Stimulated activated CD8-positive, alpha-beta memory T cell treated with anti-CD3 and anti-CD28 coated beads, Interleukin-12 subunit alpha, Interleukin-12 subunit beta, amount 100 ng/mL, for 4 hours (primary cell): ENCODE results near the gene SPPL2B.
"Not testable (repeated sequence)": the region's sequence is repeated elsewhere in the genome, so short reads cannot be mapped to it uniquely, and the experiment has no call there.

Experiments used
- DNase-seq: peaks from one replicate; pipeline ENCODE4 v3.0.0-alpha.2; 2020; ENCODE audit warnings: low read depth

SPPL2B gene

DNA sequence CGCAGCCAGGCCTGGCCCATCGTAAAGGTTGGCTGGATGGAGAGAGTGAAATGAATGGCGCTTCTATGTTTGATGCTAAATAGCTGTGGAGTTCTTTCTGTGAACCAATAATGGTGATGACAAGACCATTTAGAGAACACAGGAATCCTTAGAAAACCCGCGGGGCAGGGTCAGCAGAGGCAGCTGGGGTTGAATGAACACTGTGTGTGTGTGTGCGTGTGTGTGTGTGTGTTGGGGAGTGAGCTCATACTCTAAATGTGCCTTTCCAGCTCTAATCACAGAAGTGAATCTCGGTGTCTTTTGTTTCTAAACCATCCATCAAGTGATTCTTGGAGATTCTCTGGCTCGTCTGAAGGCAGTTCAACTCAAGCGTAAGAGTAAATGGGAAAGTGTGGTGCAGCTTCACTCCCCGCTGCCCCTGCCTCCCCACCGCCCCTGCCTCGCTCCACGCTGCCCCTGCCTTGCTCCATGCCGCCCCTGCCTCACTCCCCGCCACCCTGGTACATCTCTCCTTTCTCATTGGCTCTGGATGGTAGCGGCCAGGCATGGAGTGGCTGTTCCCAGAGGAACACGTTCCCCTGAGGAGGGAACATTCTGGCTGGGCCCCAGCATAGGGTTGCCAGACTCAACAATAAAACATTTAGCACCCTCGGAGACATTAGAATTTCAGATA lies 52.8 kb downstream of the SPPL2B start:
- DNase-seq: no peak

DNA sequence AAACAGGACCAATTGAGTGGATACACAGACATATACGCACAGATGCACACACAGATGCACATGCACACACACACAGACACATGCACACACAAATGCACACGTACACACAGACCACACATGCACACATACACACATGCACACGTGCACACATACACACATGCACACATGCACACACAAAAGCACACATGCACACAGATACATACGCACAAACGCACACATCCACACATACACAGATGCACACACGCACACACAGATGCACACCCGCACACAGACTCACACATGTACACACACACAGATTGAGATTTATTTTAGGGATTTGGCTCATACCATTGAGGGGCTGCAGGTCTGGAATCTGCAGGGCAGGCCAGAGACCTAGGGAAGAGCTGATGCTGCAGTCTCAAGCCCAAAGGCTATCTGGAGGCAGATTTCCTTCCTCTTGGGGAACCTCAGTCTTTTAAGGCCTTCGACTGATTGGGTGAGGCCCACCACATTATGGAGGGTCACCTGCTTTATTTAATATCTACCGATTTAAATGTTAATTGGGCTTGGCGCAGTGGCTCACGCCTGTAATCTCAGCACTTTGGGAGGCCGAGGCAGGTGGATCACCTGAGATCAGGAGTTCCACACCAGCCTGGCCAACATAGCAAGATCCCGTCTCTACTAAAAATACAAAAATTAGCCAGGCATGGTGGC lies 54.2 kb downstream of the SPPL2B start:
- no peak for DNase-seq

DNA sequence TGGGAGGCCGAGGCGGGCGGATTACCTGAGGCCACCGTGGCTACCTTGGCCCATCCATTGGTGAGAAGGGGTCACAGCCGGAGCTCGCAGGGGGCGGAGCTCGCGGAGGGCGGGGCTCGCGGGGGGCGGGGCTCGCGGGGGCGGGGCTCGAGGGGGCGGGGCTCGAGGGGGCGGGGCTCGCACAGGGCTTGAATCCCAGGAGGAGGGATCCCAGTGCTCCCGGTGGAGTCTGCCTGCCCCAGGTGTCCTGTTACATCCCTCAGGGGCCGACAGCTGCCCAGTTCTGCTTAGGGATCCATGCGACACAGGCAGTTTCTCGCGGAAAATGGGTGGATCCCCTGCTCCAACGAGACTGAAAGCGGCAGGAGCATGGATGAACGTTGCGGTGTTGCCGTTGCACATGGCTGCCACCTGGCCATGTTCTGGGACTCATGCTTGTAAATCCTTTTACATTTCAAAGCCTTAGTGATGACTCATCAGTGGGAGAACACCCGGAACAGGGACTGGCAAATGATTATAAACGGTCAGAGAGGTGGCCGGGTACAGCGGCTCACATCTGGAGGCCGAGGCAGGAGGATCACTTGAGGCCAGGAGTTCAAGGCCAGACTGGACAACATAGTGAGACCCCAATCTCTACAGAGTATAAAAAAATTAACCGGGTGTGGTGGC lies 56.7 kb downstream of the SPPL2B start:
- no peak for DNase-seq

DNA sequence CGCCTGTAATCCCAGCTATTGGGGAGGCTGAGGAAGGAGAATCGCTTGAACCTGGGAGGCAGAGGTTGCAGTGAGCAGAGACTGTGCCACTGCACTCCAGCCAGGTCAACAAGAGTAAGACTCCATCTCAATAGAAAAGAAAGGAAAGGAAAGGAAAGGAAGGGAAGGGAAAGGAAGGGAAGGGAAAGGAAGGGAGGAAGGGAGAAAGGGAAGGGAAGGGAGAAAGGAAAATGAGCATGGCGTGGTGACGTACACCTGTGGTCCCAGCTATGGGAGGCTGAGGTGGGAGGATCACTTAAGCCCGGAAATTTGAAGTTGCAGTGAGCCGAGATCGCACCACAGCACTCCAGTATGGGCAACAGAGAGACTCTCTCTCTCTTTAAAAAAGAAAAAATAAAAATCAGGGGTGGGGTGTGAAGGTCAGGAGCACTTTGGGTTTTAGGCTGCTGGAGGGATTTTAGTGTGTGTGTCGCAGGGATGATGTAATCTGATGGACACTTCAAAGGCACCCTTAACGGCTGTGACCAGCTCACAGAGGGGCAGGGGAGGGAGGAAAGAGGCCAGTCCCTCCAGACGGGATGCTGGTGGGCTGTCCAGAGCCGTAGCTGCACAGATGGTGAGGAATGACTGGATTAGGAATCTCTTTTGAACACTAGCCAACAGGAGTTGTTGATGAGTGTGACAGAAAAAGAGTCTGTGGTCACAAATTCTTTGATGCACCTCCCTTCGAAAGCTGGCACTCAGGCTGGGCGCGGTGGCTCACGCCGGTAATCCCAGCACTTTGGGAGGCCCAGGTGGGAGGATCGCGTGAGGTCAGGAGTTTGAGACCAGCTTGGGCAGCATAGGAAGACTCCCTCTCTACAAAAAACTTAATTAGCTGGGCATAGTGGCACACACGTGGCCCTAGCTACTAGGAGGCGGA lies 59.1 kb downstream of the SPPL2B start:
- no peak for DNase-seq

DNA sequence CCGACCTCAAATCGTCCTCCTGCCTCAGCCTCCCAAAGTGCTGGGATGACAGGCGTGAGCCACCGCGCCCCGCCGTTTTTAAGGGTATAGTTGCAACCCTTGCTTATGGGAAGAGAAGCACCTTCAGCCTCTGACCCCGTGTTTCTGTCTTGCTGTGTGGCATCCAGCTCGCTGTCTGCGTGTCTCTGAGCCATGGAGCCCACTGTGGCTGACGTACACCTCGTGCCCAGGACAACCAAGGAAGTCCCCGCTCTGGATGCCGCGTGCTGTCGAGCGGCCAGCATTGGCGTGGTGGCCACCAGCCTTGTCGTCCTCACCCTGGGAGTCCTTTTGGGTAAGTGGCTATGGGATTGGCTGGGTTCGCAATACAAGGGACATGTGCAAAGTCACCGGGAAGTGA lies 61.1 kb downstream of the SPPL2B start:
- DNase-seq: no peak

DNA sequence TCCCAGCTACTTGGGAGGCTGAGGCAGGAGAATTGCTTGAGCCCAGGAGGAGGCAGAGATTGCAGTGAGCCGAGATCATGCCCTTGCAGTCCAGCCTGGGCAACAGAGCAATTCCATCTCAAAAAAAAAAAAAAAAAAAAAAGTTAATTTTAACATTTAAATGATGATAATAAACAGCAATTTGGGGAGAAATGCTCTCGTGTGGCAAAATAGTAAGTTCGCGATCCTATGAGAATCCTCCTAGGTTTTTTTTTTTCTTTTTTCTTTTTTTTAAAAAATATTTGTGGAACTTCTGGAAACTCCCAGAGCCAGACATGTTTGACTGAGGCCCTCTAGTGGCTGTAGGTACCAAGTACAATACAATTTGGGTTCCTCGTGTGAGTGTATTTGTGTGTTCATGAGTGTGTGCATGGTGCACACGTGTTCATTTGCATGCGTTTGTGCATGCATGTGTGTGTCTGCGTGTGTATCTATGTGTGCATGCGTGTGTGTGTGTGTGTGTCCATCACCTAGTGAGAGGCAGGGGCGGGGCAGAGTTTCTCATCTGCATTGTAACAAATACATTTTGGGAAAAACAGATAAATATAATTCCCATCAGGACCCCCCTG lies 62.7 kb downstream of the SPPL2B start:
- no peak for DNase-seq

DNA sequence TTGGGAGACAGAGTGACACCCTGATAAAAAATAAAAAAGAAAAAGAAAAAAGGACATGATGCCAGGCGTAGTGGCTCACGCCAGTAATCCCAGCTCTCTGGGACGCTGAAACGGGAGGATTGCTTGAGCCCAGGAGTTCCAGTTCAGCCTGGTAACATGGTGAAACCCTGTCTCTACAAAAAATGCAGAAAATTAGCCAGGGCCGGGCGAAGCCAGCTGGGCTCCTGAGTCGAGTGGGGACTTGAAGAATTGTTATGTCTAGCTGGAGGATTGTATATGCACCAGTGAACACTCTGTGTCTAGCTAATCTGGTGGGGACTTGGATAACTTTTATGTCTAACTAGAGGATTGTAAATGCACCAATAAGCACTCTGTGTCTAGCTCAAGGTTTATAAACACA lies 63.9 kb downstream of the SPPL2B start:
- no peak for DNase-seq

DNA sequence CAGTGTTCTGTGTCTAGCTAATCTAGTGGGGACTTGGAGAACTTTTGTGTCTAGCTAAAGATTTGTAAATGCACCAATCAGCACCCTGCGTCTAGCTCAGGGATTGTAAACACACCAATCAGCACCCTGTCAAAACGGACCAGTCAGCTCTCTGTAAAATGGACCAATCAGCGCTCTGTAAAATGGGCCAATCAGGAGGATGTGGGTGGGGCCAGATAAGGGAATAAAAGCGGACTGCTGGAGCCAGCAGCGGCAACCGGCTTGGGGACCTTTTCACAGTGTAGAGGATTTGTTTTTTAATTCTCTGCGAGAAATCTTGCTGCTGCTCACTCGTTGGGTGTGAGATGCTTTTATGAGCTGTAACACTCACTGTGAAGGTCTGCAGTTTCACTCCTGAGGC lies 64.4 kb downstream of the SPPL2B start:
- not testable (repeated sequence) for DNase-seq

DNA sequence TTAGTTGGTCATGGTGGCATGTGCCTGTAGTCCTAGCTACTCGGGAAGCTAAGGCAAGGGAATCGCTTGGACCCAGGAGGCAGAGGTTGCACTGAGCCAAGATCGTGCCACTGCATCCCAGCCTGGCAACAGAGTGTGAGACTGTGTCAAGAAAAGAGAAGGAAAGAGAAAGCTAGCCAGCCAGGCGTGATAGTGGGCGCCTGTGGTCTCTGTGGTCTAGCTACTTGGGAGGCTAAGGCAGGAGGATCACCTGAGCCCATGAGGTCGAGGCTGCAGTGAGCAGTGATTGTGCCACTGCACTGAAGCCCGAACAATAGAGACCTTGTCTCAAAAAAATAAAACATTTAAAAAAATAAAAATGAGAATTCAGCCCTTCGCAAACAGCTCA lies 65.6 kb downstream of the SPPL2B start:
- no peak for DNase-seq

DNA sequence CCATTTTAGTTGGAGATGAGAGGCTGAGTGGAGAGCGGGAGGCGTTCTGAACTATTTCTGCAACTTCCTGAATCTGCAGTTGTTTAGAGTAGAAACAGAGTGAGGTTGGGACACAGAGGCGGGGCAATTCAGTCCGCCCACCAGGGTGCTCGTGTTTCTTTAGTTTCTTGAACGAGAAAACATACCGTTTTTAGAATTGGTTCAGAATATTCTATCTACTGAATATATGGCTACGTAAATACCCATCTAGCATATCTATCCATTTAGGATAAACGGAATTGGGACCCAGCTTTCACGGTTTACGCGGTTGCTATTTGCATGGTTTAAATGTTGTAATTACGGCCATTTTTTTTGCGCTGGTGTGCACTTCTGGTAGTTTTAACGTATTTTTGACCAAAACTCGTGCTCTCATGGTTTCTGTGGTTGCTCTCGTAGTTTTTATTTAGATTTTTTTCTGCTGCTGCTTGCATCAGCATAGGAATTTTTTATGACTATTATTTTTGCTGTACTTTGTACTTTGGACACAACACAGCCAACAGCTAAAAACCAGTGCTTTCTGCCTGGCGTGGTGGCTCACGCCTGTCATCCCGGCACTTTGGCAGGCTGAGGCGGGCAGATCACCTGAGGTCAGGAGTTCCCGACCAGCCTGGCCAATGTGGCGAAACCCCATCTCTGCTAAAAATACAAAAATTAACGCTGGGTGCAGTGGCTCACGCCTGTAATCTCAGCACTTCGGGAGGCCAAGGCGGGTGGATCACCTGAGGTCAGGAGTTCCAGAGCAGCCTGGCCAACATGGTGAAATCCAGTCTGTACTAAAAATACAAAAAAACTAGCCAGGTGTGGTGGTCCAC lies 66.2 kb downstream of the SPPL2B start:
- no peak for DNase-seq

DNA sequence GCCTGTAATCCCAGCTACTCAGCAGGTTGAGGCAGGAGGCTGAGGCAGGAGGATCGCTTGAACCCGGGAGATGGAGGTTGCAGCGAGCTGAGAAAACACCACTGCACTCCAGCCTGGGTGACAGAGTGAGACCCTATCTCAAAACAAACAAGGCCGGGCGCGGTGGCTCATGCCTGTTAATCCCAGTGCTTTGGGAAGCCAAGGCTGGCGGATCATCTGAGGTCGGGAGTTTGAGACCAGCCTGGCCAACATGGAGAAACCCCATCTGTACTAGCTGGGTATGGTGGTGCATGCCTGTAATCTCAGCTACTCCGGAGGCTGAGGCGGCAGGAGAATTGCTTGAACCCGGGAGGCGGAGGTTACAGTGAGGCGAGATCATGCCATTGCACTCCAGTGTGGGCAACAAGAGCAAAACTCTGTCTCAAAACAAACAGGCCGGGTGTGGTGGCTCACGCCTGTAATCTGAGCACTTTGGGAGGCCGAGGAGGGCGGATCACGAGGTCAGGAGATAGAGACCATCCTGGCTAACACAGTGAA lies 66.9 kb downstream of the SPPL2B start:
- DNase-seq: not testable (repeated sequence)

DNA sequence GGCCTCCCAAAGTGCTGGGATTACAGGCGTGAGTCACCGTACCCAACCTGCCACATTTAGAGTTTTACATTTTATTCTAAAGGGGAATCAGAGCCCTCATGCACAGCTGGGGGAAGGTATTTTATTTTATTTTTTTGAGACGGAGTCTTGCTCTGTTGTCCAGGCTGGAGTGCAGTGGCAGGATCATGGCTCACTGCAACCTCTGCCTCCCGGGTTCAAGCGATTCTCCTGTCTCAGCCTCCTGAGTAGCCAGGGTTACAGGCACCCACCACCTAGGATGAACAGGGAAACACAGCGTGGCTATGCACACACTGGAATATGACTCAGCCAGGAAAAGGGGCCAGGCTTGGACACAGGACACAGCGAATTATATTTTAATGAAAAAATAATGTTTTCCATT lies 68.7 kb downstream of the SPPL2B start:
- DNase-seq: not testable (repeated sequence)

DNA sequence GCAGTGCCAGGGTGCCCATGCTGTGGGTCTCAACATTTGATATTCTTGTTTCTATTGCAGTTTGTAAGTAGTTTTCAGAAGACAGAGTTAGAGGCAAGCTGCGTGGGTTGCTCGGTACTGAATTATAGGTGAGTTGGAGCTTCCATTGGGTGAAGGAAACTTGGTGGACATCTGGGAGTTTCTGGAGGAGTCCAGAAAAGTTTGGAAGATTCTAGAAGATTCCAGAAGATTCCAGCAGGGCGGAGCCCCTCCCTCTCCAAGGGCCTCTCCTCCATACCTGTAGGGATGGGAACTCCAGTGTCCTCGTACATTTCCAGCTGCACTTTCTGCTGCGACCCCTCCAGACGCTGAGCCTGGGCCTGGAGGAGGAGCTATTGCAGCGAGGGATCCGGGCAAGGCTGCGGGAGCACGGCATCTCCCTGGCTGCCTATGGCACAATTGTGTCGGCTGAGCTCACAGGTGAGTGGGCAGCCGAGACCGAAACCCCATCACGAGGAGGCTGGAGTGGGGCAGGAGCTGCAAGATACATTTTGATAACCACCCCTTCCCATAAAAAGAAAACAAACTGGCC lies 70.3 kb downstream of the SPPL2B start:
- DNase-seq: no peak

DNA sequence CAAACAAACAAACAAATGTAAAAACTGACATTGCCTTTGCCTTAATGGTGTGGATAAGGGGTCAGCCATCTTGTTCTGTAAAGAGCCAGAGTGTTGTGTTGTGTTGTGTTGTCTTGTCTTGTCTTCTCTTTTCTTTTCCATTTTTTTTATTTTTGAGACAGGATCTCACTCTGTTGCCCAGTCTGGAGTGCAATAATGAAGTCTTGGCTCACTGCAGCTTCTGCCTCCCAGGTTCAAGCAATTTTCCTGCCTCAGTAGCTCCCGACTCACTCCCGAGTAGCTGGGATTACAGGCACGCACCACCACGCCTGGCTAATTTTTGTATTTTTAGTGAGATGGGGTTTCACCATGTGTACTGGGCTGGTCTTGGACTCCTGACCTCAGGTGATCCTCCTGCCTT lies 71.1 kb downstream of the SPPL2B start:
- DNase-seq: no peak
